ENCODE results near the gene APH1A. TPM values are rescaled to one million over a fixed set of nuclear protein-coding genes. Genes with fewer than 3 reads are reported as not detected.

The APH1A gene
- total and polyA plus RNA-seq, 9 of the 15 experiments (the other 6 are each of a cell fraction or from before 2014, with no cell fraction given), result 5.6 to 123 (median 77.0) TPM

DNA sequence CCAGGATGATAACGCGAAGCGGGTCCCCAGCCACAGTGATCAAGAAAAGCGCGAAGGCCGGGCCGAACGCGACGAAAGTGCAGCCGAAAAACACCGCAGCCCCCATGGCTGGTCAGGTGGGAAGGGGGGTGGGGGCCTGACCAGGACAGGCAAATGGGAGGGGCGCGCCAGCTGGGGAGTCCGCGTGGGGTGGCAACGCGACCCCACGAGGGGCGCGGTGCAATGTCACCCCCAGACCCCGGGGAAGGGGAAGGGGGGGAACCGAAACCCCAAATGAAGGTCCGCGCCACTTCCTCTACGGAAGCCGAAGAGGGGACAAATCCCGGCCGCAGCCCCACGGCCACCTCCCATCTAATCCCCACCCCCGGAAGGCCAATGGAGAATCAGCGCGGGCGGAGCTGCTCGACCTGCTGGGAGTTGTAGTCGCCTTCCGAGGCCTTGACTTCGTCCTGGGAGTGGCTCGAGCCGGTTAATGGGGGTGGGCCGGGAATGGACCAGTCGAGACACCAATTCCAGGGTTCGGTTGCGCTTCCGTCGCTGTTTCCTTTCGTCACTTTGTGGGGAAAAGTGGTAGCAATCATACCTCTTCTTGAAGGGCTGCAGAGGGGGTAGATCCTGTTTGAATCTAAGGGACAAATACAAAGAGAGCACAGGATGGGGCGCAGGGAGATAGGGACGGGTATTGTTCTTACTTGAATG lies at the start of gene APH1A (continued):
- TF ChIP-seq, protein P1, sequence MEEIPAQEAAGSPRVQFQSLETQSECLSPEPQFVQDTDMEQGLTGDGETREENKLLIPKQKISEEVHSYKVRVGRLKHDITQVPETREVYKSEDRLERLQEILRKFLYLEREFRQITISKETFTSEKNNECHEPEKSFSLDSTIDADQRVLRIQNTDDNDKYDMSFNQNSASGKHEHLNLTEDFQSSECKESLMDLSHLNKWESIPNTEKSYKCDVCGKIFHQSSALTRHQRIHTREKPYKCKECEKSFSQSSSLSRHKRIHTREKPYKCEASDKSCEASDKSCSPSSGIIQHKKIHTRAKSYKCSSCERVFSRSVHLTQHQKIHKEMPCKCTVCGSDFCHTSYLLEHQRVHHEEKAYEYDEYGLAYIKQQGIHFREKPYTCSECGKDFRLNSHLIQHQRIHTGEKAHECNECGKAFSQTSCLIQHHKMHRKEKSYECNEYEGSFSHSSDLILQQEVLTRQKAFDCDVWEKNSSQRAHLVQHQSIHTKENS (CRISPR knock-in tag; IDR thresholded peaks at IDR 0.05), result no peak
- TF ChIP-seq, protein P2, sequence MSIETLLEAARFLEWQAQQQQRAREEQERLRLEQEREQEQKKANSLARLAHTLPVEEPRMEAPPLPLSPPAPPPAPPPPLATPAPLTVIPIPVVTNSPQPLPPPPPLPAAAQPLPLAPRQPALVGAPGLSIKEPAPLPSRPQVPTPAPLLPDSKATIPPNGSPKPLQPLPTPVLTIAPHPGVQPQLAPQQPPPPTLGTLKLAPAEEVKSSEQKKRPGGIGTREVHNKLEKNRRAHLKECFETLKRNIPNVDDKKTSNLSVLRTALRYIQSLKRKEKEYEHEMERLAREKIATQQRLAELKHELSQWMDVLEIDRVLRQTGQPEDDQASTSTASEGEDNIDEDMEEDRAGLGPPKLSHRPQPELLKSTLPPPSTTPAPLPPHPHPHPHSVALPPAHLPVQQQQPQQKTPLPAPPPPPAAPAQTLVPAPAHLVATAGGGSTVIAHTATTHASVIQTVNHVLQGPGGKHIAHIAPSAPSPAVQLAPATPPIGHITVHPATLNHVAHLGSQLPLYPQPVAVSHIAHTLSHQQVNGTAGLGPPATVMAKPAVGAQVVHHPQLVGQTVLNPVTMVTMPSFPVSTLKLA (conservative IDR thresholded peaks at IDR 0.05), result peak; percentile 48 to 83; a peak in 3 of 4 replicates
- TF ChIP-seq ZNF780A (CRISPR knock-in tag; IDR thresholded peaks at IDR 0.05) (no peak), SLC30A9 (CRISPR knock-in tag; IDR thresholded peaks at IDR 0.05) (no peak), ZNF586 (CRISPR knock-in tag; conservative IDR thresholded peaks at IDR 0.05) (no peak), ZNF316 (IDR thresholded peaks at IDR 0.05) (no peak), XRCC5 (IDR thresholded peaks at IDR 0.05; ENCODE audit: low read depth, low read length) (peak; percentile 66; the same call in 1 of the 2 replicates)
- TF ChIP-seq, protein P3, sequence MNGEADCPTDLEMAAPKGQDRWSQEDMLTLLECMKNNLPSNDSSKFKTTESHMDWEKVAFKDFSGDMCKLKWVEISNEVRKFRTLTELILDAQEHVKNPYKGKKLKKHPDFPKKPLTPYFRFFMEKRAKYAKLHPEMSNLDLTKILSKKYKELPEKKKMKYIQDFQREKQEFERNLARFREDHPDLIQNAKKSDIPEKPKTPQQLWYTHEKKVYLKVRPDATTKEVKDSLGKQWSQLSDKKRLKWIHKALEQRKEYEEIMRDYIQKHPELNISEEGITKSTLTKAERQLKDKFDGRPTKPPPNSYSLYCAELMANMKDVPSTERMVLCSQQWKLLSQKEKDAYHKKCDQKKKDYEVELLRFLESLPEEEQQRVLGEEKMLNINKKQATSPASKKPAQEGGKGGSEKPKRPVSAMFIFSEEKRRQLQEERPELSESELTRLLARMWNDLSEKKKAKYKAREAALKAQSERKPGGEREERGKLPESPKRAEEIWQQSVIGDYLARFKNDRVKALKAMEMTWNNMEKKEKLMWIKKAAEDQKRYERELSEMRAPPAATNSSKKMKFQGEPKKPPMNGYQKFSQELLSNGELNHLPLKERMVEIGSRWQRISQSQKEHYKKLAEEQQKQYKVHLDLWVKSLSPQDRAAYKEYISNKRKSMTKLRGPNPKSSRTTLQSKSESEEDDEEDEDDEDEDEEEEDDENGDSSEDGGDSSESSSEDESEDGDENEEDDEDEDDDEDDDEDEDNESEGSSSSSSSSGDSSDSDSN (IDR thresholded peaks at IDR 0.05; ENCODE audit: borderline replicate concordance in 1 of 2, low read depth in 2 of 2, low read length in 2 of 2), result no peak
- TF ChIP-seq, protein P4, sequence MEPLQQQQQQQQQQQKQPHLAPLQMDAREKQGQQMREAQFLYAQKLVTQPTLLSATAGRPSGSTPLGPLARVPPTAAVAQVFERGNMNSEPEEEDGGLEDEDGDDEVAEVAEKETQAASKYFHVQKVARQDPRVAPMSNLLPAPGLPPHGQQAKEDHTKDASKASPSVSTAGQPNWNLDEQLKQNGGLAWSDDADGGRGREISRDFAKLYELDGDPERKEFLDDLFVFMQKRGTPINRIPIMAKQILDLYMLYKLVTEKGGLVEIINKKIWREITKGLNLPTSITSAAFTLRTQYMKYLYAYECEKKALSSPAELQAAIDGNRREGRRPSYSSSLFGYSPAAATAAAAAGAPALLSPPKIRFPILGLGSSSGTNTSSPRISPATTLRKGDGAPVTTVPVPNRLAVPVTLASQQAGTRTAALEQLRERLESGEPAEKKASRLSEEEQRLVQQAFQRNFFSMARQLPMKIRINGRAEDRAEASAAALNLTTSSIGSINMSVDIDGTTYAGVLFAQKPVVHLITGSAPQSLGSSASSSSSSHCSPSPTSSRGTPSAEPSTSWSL (CRISPR knock-in tag; IDR thresholded peaks at IDR 0.05; ENCODE audit: borderline replicate concordance), result no peak
- TF ChIP-seq, protein P5, sequence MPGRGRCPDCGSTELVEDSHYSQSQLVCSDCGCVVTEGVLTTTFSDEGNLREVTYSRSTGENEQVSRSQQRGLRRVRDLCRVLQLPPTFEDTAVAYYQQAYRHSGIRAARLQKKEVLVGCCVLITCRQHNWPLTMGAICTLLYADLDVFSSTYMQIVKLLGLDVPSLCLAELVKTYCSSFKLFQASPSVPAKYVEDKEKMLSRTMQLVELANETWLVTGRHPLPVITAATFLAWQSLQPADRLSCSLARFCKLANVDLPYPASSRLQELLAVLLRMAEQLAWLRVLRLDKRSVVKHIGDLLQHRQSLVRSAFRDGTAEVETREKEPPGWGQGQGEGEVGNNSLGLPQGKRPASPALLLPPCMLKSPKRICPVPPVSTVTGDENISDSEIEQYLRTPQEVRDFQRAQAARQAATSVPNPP (IDR thresholded peaks at IDR 0.05; ENCODE audit: borderline replicate concordance, insufficient read depth, insufficient read length), result no peak
- TF ChIP-seq, protein P6, sequence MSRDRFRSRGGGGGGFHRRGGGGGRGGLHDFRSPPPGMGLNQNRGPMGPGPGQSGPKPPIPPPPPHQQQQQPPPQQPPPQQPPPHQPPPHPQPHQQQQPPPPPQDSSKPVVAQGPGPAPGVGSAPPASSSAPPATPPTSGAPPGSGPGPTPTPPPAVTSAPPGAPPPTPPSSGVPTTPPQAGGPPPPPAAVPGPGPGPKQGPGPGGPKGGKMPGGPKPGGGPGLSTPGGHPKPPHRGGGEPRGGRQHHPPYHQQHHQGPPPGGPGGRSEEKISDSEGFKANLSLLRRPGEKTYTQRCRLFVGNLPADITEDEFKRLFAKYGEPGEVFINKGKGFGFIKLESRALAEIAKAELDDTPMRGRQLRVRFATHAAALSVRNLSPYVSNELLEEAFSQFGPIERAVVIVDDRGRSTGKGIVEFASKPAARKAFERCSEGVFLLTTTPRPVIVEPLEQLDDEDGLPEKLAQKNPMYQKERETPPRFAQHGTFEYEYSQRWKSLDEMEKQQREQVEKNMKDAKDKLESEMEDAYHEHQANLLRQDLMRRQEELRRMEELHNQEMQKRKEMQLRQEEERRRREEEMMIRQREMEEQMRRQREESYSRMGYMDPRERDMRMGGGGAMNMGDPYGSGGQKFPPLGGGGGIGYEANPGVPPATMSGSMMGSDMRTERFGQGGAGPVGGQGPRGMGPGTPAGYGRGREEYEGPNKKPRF (IDR thresholded peaks at IDR 0.05; ENCODE audit: low read depth, low read length), result no peak
- TF ChIP-seq, protein P7, sequence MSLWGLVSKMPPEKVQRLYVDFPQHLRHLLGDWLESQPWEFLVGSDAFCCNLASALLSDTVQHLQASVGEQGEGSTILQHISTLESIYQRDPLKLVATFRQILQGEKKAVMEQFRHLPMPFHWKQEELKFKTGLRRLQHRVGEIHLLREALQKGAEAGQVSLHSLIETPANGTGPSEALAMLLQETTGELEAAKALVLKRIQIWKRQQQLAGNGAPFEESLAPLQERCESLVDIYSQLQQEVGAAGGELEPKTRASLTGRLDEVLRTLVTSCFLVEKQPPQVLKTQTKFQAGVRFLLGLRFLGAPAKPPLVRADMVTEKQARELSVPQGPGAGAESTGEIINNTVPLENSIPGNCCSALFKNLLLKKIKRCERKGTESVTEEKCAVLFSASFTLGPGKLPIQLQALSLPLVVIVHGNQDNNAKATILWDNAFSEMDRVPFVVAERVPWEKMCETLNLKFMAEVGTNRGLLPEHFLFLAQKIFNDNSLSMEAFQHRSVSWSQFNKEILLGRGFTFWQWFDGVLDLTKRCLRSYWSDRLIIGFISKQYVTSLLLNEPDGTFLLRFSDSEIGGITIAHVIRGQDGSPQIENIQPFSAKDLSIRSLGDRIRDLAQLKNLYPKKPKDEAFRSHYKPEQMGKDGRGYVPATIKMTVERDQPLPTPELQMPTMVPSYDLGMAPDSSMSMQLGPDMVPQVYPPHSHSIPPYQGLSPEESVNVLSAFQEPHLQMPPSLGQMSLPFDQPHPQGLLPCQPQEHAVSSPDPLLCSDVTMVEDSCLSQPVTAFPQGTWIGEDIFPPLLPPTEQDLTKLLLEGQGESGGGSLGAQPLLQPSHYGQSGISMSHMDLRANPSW (CRISPR knock-in tag; IDR thresholded peaks at IDR 0.05), result no peak

Data from K562 (cell line).